HS-5 (cell line): ENCODE results near the gene VSNL1.

Source experiments
- DNase-seq: peaks from one replicate; pipeline ENCODE4 v3.0.0-alpha.2; 2012; ENCODE audit warnings: low read depth

The VSNL1 gene

DNA sequence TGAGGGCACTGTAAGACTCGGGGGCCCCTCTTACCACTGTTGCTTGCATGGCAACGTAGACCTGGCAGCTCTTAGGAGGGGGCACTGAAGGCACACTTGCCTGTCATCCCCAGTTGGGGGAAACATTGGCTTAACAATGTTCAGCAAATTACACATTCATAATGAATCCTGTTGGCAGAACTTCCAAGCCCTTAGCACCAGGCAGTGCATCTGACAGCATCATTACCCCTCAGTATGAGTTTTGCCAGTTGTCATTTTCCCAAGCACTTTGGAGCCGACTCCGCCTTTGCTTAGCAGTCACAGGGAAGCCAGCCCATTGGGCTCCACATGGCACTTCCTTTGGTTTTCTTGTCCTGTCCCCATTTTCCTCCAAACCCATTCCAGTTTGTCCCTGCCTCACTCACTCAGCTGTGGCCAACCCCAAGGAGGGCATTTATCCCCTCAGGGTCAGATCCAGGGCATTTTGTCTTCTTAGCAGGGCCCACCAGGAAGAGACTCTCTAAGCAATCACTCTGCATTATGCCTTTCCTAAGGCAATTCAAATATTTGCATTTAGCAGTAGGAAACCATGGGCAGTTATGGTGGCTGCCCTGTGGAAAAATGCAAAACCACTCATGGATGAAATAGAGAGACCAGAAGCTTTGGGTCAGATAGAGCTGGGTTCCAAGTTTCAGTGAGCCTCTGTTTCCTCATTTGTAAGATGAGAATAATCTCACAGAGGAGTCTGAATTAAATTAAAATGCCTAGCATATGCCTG, 73.9 kb downstream of the VSNL1 start:
- DNase-seq = no peak

DNA sequence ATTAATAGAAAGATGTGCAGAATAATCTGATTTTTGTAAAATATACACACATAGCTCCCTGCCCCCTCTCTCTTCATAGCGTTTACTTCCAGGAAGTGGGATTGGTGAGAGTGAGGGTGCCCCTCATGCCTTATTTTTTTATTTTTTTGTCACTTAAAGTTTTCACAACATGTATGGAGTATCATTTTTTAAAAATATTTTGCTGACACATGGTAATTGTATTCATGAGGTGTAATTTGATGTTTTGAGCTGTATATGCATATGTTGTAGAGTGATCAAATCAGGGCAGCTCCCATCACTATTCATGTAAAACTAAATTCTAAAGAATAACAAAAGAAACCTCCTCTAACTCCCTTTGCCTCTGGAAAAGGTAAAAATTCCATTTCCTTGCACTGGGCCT, 74.7 kb downstream of the VSNL1 start:
- no peak for DNase-seq

- DNase-seq = peak; percentile 63
Observed at GRCh38 chr2:17615728-17616351, 75.3 kb downstream of the VSNL1 start.

GRCh38 chr2:17616405-17616804, 75.9 kb downstream of the VSNL1 start:
- DNase-seq = no peak

DNA sequence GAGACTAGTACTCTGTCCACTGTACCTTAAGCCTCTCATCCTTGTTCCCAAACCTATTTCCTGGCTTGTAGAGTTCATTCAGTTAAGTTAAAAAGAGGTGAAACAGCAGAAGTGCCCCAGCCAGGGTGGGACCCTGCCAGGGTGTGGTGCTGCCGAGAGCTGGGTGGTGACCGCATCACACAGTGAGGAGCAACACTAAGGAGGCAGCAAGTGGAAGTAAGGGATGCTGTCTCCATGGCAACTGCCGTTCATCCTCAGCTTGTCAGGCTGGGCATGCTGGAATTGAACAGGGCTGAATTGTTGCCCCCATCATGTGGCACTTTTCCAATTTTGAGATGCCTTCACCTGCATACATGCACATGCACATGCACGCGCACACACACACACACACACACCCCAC, 77.0 kb downstream of the VSNL1 start:
- DNase-seq = no peak

DNA sequence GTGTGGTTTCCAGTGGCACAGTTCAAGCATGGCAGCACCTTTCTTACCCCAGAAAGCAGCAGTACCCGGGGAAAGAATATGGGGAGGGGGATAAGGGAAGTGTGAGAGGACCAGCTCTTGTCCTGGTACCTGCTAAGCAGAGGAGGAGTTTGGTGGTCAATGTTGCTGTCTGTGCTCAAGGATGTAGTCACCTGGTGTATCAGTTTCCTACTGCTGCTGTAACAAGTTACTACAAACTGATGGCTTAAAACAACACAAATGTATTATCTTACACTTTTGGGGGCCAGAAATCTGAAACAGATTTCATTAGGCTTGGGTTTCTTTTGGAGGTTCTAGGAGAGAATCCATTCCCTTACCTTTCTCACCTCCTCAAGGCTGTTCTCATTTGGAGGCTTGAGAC, 77.5 kb downstream of the VSNL1 start:
- no peak for DNase-seq

GRCh38 chr2:17620280-17620679, 79.8 kb downstream of the VSNL1 start:
- DNase-seq = no peak

DNA sequence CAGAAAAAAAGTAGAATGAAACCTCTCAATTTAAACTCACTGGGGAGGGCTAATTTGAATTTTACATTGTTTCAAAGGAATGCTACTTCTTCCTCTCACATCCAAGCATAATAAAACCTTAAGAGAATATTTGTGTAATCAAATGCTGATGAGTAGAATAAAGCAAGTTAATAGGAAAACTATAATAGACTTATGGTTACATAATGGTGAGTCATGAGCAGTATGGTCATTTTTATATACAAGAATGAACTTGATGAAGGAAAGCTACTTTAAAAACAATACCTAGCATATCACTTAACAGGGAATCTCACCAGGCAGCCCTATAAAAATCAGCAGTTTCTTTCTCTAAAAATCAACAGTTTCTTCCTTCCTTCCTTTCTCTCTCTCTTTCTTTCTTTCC, 80.3 kb downstream of the VSNL1 start:
- DNase-seq = peak; percentile 30

- no peak for DNase-seq
Observed at GRCh38 chr2:17621781-17622180, 81.3 kb downstream of the VSNL1 start.

DNA sequence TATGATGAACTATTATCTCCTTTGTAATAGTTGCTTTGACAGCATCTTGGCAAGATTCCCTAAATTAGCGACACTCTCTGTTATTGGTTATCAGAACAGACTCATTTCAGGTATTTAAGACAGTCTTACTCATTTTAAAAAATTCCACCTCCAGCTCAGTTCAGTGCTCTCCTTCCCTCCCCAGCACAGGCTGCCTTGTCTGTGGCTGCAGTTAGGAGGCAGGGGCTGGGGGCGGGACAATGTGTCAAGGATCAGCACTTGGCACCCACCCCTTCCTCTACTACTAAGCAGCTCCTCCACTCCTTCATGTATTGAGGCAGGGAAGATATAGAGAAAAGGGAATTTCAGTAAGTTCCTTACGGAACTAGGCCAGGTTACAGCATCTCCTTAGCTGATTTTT, 85.0 kb downstream of the VSNL1 start:
- DNase-seq = no peak

DNA sequence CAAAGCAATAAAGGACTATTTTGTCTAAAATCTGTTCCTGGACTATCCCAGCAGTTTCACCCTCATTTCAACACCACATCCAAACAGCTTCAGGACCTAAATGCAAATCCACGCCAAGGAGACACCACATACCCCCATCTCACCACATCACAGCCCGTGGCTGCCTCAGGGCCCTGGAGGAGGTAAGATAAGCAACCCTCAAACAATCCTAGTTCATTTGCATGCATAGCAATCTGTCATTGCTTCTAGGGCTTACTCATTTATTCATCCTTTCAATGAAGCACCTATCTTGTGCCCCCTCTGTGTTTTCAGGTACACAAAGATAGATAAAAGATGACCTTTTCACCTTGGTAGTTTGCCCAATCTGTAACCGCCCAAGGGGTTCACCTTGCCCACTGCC, 86.5 kb downstream of the VSNL1 start:
- no peak for DNase-seq

DNA sequence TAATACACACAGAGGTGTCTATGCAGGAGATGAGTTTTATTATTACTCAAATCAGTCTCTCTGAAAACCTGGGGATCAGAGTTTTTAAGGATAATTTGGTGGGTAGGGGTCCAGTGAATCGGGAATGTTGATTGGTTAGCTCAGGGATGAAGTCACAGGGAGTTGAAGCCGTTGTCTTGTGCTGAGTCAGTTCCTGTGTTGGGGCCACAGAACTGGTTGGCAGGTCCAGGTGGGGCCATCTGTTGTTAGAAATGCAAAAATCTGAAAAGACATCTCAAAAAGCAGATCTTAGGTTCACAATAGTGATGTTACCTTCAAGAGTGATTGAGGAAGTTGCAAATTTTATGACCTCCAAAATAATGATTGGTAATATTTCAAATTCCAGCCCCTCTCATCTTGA, 86.9 kb downstream of the VSNL1 start:
- DNase-seq = no peak

- DNase-seq = no peak
Observed at GRCh38 chr2:17628349-17629261, 88.1 kb downstream of the VSNL1 start.

- DNase-seq = no peak
Observed at GRCh38 chr2:17630089-17630488, 89.6 kb downstream of the VSNL1 start.

DNA sequence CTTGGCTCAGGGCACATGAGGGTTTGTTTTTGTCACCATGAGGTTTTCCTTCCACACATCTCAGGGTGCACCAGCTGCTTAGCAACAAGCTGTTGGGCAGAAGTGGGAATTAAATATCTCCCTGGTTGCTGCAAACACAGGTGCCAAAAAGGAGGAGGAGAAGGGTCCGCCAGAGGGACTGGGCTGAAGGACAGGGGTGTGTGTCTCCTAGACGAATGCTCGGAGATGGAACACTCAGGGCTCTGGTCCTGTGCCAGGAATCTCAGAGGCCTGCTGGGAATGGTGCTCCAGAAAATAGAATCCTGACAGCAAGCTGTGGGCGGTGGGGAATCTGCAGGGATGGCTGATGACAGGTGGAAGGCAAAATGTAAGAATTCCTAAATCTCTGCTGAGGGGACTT, 94.5 kb downstream of the VSNL1 start:
- DNase-seq = no peak

DNA sequence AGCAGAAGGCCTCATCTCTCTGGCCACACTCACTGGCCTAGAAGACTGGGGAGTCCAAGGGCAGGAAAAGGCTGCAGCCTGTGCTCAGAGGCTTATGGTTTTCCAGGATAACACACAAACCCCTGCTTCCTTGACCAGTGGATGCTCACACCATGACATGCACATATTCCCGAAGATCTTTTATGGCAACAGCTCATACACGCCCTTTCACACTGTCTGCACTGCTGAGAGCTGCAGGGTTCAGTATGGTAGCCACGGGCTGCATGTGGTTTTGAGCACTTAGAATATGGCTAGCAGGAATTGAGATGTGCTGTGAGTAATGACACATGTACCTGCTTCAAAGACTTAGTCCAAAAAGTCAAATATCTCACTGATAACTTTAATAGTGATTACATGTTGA, 95.8 kb downstream of the VSNL1 start:
- no peak for DNase-seq

DNA sequence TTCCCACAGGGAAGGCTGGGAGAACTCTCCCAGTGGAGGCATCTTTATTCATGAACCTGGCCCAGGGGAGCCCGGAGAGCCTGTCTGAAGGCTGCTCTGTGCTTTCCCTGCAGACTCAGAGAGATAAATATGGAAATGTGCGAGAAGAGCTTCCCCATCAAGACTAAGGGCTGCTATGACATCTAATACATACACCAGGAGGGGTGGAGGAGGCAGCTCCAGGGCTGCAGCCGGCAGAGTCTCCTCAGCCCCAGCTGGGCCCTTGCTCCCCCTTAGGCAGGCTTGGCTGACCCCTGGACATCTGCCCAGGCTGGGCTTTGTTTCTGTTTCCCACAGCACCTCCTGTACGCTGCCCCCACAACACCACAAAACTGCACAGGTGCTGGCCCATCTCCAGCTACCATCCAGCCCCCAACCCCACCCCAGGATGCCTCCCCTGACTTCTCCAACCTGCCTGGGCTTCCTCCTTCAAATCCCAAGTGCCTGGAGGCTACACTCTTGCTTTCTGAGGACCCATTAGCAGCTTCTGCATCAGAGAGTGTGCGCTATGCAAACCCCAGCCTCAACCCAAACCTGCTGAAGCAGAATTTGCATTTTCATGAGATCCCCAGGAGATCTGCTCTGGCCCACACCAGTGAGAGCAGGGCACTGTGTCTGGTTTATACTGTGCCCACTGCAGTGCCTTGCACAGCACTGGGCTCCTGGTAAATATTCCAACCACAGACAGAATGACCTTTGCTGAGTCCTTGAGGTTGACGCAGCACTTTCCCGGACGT, 96.8 kb downstream of the VSNL1 start:
- no peak for DNase-seq

DNA sequence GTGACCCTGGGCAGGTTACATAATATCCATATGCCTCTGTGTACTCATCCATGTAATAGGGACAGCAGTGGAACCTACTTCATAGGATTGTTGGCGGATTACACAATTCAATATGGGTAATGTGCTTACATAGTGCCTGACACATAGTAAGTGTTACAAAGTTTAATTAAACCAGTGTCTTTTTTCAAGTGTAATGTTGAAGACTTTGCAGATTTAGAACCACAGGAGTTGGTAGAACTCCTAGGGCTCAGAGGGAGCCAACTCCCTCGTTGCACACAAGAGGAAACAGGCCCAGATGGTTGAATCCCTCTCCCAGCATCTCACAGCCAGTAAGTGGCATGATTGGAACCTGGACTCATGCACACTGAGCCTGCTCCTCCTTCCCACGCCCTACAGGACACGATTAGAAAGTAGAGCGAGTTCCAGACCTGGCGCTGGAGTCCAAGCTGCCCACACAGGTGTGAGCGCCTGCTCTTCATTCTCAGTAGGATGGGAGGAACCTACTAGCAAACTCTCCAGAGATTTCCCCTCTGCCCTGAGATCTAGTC, 97.8 kb downstream of the VSNL1 start:
- DNase-seq = no peak

DNA sequence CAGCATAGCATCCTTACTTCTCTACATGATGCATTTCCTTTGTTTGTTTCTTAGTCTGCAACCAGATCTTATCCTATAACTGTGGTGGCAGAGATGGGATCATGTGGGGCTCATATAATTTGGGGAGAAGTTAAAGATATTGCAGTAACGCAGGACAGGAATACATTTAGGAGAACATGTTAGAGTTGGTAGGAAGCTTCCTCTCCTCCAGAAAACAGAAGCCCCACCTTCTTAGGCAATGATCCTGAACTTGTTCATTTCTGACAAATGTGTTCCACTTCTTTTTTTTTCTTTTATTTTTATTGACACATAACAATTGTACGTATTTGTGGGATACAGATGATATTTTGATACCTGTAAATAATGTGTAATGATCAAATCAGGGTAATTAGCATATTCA, 99.9 kb downstream of the VSNL1 start:
- no peak for DNase-seq

GRCh38 chr2:17643031-17643615, 102.6 kb downstream of the VSNL1 start:
- peak; percentile 86 for DNase-seq

GRCh38 chr2:17644997-17645720, 104.7 kb downstream of the VSNL1 start:
- DNase-seq = no peak
